ENCODE measurements around the gene PBRM1. TPM values are rescaled to one million over a fixed set of nuclear protein-coding genes. Genes with fewer than 3 reads are reported as not detected.

The PBRM1 gene
- polyA plus RNA-seq, 3 donors: 26.1 to 72.9 (median 38.0) TPM

GRCh38 chr3:52696830-52697631 is 11.3 kb upstream of the PBRM1 start:
- Histone ChIP-seq H3K4me1 (ENCODE audit: control insufficient read depth in 1 of 2, insufficient read depth in 2 of 2, low read length in 2 of 2) (no peaks in the 10 kb centered on the region), H3K36me3 (replicated peaks in 1 of 2; ENCODE audit: control insufficient read depth in 1 of 2, insufficient read depth in 2 of 2, low read length in 2 of 2) (peaks cover 57 to 82% of the 10 kb centered on the region in 2 donors), H3K79me2 (ENCODE audit: insufficient read depth, low read length) (peaks cover 4% of the 10 kb centered on the region), H3K4me3 (replicated peaks in 1 of 3; ENCODE audit: low read depth in 2 of 3, low read length in 3 of 3) (no peak overlapping the region), H3K9ac (ENCODE audit: insufficient read depth, low read length, poor library complexity, severe bottlenecking) (no peak overlapping the region), H2AFZ (ENCODE audit: insufficient read depth, low read depth, low read length, poor library complexity, severe bottlenecking) (no peak overlapping the region), H3K9me3 (replicated peaks in 1 of 2; ENCODE audit: control insufficient read depth in 1 of 2, insufficient read depth in 1 of 2, low read length in 2 of 2) (no peaks in the 10 kb centered on the region), H3K27me3 (ENCODE audit: control insufficient read depth in 2 of 2, insufficient read depth in 2 of 2, low read length in 2 of 2) (no peaks in the 10 kb centered on the region), H4K20me1 (ENCODE audit: insufficient read depth, low read length) (peaks cover 3% of the 10 kb centered on the region), H3K4me2 (replicated peaks; ENCODE audit: extremely low read depth, low read length, poor library complexity, severe bottlenecking) (no peak overlapping the region), H3K27ac (ENCODE audit: low read depth in 1 of 2, low read length in 2 of 2) (peak overlapping the region in 1 of 2 donors; percentile 51)
- H3K27me3 Mint-ChIP-seq (ENCODE audit: low read depth in 3 of 3): peaks cover 0 to 2% (median 0%) of the 10 kb centered on the region in 3 donors
- peak overlapping the region in 2 of 7 donors; percentile 35 to 55 for H3K27ac Mint-ChIP-seq
- no peaks in the 10 kb centered on the region for H3K9me3 Mint-ChIP-seq
- H3K4me3 Mint-ChIP-seq: no peak overlapping the region
- H3K4me1 Mint-ChIP-seq: peaks cover 2% of the 10 kb centered on the region
- DNase-seq: no peak
- H3K36me3 Mint-ChIP-seq: peaks cover 65 to 67% of the 10 kb centered on the region in 2 donors
- no peak for TF ChIP-seq CTCF (IDR thresholded peaks at IDR 0.05)
- WGBS (ENCODE audit: insufficient coverage): no CpG with 5 or more reads among the region's 2 CpGs
- intact Hi-C loops (cut with micrococcal nuclease): no loop called here

- intact Hi-C loops (cut with micrococcal nuclease): no loop called here
- no peaks in the 10 kb centered on the region for H3K9me3 Mint-ChIP-seq
- peak overlapping the region in 1 of 7 donors; percentile 20 for H3K27ac Mint-ChIP-seq
- Histone ChIP-seq H3K4me3 (replicated peaks in 1 of 3; ENCODE audit: low read depth in 2 of 3, low read length in 3 of 3) (no peak overlapping the region), H3K4me1 (ENCODE audit: control insufficient read depth in 1 of 2, insufficient read depth in 2 of 2, low read length in 2 of 2) (no peaks in the 10 kb centered on the region), H4K20me1 (ENCODE audit: insufficient read depth, low read length) (peaks cover 3% of the 10 kb centered on the region), H2AFZ (ENCODE audit: insufficient read depth, low read depth, low read length, poor library complexity, severe bottlenecking) (no peak overlapping the region), H3K27me3 (ENCODE audit: control insufficient read depth in 2 of 2, insufficient read depth in 2 of 2, low read length in 2 of 2) (no peaks in the 10 kb centered on the region), H3K4me2 (replicated peaks; ENCODE audit: extremely low read depth, low read length, poor library complexity, severe bottlenecking) (no peak overlapping the region), H3K9me3 (replicated peaks in 1 of 2; ENCODE audit: control insufficient read depth in 1 of 2, insufficient read depth in 1 of 2, low read length in 2 of 2) (no peaks in the 10 kb centered on the region), H3K27ac (ENCODE audit: low read depth in 1 of 2, low read length in 2 of 2) (no peak overlapping the region), H3K9ac (ENCODE audit: insufficient read depth, low read length, poor library complexity, severe bottlenecking) (no peak overlapping the region), H3K79me2 (ENCODE audit: insufficient read depth, low read length) (no peaks in the 10 kb centered on the region), H3K36me3 (replicated peaks in 1 of 2; ENCODE audit: control insufficient read depth in 1 of 2, insufficient read depth in 2 of 2, low read length in 2 of 2) (peaks cover 67 to 92% of the 10 kb centered on the region in 2 donors)
- peaks cover 0 to 2% (median 0%) of the 10 kb centered on the region in 3 donors for H3K27me3 Mint-ChIP-seq (ENCODE audit: low read depth in 3 of 3)
- peaks cover 2% of the 10 kb centered on the region for H3K4me1 Mint-ChIP-seq
- H3K4me3 Mint-ChIP-seq: no peak overlapping the region
- WGBS (ENCODE audit: insufficient coverage): no CpG with 5 or more reads among the region's 4 CpGs
- TF ChIP-seq CTCF (IDR thresholded peaks at IDR 0.05): no peak
- H3K36me3 Mint-ChIP-seq: peaks cover 73 to 74% of the 10 kb centered on the region in 2 donors
- no peak for DNase-seq
Observed at GRCh38 chr3:52695798-52696671, 10.3 kb upstream of the PBRM1 start.
